DMS53 treated with DMSO at 0.1 percent for 48 hours (cell line): Measurements from ENCODE around the gene TERB1.
"Not testable (repeated sequence)": the region's sequence is repeated elsewhere in the genome, so short reads cannot be mapped to it uniquely, and the experiment has no call there.

Experiments used
- DNase-seq: peaks from one replicate; lab custom pipeline; 2025; ENCODE audit not compliant: unreplicated experiment; lab: John Stamatoyannopoulos, UW

The TERB1 gene

DNA sequence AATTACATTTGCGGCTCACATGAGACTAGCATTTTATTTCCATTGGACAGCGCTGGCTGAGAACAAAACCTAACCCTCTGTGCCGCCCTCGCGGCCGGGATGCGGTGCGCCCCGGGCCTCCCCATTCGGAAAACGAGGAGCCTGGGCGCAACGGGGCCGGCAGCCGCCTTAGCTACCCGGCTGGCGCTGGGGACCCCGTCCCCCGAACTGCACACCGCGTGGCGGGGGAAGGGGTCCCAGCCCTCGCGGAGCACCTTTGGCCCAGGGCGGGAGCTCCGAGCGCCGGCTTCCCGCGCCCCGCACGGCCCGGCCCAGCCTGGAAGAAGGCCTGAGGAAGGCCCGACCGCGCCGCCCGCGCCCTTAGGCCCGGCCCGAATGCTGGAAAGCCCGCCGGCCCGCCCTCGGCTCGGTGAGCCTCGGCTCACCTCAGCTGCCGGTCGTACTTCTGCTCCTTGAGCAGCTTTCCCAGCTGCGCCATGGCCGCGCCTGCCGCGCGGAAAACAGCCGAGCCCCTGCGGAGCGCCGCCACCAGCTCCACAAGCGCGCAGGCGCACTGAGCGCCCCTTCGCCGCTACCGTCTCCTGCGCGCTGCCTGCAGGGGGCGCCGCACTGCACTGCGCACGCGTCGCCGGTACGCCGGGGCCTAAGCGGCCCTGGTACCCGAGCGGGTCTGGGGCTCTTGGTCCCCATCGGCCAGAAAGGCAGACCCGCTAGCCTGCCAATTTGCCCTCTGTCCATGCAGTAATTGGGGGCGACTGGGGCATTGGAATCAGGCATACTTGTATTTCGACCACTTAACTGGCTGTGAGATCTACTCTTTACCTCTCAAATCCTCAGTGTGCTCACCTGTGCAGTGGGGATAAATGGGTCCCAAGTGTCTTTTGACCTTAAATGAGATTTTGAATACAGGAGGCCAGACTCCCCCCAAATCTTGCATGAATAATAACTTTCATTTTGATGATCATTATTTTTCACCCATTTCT lies 29.3 kb upstream of the TERB1 start, which contains the start of gene NAE1:
NAE1 (minus strand) TSS at position 555 of the 983 bp plus-strand sequence; CDS start at position 478, 77 bp downstream.
- peak; percentile 73 for DNase-seq

DNA sequence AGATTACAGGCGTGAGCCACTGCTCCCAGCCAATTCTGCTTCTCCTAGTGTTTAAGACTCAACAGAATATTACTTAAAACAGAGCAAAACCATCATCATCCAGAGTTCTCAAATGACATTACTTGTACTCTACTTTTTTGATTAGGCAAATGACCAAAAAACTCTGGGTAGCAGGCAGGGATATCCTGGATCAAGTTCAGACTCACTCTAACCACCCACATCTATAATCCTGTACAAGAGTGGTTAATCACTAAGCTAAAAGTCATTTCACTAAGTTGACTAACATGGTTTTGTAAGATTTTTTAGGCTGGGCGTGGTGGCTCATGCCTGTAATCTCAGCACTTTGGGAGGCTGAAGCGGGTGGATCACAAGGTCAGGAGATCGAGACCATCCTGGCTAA lies 22.6 kb upstream of the TERB1 start:
- no peak for DNase-seq

DNA sequence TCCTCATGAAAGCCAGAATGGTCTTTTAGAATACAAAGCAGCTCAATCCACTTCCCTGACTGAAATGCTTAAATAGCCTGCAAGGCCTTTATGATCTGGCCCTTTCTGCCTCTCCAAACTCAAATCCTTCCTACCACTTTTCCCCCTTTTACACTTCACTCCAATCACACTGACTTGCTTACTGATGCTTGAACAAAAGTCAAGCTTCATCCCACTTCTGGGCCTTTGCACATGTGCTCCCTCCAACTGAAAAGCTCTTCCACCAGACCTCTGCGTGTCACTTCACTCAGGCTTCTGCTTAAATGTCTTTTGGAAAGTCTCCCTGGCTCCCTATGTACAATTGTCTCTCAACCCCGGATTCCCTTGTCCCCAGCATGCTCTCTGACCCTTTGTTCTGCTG lies 13.3 kb upstream of the TERB1 start:
- no peak for DNase-seq

DNA sequence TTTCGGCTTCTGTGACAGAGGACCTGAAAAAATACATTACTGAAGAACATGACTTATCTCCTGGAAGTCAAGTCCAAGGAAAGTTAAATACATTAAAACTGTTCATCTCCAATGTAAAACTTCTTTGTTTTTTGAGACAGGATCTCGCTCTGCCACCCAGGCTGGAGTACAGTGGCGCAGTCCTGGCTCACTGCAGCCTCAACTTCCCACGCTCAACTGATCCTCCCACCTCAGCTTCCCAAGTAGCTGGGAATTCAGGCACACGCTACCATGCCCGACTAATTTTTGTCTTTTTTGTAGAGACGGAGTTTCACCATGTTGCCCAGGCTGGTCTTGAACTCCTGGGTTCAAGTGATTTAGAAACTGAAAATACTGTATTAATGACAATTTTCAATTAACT lies 9.7 kb upstream of the TERB1 start:
- no peak for DNase-seq

DNA sequence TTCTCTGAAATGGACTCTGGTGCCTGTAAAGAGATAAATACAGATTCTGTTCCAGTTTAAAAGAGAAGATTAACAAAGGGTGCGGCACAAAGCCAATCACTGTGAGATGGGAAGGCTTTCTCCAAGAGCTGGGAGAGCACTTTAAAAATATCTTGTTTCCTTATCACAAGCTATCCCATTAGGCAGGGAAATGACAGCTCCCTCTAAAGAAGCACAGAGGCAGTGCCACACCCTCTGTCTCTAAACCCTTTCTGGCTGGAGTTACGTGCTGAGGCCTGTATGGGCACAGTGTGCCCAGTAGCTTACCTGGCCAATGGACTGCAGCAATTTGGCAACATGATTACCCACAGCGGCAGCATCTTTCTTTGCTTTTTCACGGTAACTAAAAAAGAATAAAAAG lies 9.0 kb upstream of the TERB1 start:
- DNase-seq: no peak

DNA sequence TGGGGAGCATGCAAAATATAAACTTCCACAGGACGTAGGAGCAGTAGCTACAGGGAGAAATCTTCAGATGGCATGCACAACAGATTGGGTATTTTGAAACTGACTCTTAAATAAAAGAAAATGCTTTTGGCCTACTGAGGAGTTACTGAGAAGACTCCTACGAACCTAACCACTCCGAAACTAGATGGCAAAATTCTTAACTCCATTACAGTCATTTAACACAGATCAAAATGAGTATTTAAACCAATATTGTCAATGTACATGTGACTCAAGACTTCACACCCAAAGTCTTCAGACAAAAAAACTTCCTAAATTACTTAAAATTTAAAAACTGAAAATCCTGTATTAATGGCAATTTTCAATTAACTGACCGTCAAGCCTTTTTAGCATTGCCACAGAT lies 8.4 kb upstream of the TERB1 start:
- DNase-seq: no peak

DNA sequence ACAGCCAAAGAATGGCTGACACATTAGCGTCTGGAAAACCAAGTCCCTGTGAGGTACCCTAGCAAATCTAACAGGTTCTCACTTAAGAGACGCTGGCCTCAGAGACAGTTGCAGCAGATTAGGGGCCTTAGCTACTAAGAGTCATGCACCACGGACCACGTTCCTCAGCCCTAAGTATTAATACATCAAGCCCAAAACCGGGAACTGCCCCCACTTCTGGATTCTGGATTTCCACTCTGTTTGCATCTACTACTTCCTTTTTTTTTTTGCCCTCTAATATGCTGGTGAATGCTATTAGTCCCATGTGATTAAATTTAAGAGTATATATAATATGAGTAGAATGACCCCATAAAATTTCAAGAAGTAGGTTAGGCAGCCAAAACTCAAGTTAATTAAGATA lies 775 bp upstream of the TERB1 start:
- DNase-seq: no peak

DNA sequence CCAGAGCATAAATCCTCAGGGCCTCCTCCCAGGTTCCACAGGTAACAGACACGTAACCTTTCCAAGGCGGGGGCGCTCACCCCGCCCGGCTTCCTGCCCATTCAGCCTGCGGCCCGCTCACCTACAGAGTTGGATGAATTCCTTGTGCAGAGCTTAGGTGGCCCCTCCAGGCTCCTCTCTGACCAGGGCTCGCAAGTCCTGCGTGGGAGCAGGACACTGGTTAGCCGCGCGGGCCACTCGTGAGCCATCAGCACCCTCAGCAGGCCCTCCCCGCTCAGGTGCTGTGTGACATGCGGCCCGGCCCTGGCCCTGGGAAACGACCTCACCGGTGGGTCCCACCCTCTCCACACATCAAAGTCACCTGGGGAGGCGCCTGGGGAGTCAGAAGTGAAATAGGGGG lies 528 bp downstream of the TERB1 start:
- DNase-seq: no peak

DNA sequence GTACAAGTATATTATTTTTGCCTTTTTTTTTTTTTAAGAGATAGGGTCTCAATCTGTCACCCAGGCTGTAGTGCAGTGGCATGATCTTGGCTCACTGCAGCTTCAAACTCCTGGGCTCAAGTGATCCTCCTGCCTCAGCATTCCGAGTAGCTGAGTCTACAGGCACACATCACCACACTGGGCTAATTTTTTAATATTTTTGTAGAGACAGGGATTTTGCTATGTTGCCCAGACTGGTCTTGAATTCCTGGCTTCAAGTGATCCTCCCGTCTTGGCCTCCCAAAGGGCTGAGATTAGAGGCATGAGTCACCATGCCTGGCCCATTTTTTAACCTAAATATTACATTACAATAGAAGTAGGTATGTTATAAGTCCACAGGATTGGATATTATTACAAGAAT lies 3.2 kb downstream of the TERB1 start:
- DNase-seq: no peak

DNA sequence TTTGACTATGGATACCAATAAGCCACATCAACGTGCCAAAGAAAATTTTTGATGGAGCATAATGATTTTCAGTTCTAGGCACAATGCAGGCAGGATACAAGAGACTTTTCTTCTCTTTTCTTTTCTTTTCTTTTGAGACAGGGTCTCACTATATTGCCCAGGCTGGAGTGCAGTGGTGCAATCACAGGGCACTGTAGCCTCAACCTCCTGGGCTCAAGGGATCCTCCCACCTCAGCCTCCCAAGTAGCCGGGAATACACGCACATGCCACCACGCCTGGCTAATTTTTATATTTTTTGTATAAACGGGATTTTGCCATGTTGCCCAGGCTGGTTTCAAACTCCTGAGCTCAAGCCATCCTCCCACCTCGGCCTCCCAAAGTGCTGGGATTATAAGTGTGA lies 7.4 kb downstream of the TERB1 start:
- DNase-seq: not testable (repeated sequence)

DNA sequence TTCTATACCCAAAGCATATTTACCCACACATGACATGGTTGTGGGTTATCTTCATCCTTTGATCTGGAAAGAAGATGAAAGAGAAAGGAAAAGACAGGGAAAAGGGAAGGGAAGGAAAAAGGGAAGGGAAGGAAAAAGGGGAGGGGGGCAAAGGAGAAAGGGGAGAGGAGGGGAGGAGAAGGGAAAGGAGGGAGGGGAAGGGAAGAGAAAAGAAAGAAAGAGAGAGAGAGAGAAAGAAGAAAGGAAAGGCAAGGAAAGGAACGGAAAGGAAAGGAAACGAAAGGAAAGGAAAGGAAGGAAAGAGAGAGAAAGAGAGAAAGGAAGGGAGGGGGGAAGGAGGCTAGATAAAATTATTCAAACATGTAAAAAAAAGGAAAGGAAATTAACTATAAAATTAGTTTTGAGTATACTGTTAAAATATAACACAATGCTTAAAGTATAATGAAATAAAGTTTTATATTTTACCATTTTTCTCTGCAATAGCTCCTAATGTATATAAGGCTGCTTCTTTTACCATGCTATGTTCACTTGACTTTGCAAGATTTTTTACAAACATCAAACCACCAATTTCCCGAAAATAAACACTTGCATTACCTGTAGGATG lies 11.2 kb downstream of the TERB1 start:
- no peak for DNase-seq

DNA sequence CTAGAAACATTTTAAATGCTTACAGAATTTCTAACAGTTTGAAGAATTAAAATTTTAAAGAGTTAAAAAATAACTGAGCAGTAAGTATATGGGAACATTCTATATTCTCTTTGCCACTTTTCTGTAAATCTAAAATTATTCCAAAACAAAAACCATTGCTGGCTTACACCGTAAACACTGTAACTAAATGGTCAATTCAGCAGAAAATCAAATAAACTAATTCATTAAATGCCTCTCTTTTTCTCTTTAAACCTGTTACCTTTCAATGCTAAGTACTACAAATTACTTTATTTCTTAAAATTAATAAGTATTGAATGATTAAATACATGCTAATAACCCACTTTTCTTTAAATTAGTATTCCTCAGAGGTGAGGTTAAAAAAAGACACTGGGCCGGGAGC lies 14.0 kb downstream of the TERB1 start:
- no peak for DNase-seq

DNA sequence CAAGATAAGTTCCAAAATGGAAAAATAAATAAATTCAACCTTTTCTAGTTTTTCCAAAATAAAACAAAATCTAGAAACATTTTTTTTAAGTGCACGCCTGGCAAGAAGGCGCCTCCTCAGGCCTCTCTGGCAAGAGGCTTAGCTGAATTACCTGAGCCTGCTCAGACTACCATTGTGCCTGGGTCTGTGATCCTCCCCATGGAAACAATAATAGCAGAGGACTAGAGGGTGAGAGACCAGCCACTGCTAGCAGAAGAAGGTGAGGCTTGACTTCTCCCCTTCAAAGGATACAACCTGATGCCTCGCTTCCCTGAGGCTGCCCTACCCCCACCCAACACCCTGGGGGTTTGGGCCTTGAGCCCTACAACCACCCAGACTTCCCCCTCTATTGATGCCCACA lies 14.8 kb downstream of the TERB1 start:
- DNase-seq: no peak

DNA sequence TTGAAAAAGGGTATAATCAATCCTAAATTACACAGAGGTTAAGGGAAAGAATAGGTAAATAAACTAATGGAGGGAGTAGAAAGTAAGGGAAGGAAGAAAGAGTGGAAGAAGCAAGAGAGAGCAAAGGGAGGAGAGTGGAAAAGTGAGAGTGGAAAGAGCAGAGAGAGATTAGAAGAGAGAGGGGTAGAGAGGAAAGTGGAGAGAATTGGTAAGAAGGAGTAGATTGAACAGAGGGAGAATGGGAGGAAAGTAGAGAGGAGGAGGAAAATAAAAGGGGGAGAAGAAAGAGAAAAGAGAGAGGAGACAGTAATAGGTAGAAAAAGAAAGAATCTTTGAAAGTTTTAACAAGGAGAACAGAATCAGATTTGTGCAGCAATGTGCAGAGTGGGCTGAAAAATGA lies 24.9 kb downstream of the TERB1 start:
- DNase-seq: no peak

DNA sequence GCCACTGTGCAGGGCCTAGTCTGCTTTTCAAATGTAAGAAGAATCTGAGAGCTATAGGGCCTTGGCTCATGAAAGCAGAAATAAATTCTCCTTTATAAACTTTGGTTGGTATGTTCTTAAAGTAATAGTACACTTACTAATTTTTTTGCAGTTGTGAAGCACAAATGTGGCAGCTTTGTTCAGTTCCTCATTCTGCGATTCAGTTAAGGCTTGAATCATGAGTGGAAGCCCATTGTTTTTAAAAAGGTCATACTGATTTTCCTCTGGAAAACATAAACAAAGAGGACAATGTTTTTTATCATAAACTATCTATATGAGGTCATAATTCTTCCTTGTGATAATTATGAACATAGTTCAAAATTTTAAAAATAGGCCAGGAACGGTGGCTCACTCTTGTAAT lies 26.4 kb downstream of the TERB1 start:
- no peak for DNase-seq

DNA sequence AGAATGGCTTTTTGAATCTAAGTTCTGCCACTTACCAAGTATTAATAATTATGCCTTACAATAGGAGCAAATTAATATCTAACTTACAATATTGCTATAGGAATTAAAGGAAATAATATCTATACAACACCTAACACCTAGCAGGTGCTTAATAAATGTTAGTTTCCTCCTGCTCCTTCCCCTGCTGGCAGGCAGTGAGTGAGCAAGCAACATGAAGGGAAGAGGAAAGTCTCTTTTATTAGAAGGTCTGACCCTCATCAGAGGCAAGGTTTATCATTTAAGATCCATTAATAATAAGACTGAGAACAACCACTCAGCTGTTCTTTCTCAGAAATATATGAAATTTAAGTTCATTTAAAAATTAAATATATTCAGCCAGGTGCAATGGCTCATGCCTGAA lies 43.3 kb downstream of the TERB1 start:
- no peak for DNase-seq

DNA sequence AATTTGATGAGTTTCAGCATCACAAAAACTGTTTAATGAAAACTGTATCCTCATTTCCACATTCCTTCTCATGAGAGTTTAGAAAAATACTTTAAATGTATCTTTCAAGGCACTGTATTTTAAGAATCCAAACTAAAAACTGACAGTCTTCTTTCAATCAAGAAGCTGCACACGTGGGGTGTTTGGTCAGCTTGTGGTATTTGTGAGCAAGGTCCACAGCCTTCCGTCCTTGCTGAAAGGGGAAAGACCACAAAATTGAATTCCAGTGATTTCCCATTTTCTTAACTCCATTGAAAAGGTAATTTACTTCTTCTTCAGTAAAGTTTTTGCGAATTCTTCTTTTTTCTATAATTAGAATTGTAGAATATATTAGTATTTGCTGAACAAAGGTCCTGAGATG lies 46.6 kb downstream of the TERB1 start:
- no peak for DNase-seq

DNA sequence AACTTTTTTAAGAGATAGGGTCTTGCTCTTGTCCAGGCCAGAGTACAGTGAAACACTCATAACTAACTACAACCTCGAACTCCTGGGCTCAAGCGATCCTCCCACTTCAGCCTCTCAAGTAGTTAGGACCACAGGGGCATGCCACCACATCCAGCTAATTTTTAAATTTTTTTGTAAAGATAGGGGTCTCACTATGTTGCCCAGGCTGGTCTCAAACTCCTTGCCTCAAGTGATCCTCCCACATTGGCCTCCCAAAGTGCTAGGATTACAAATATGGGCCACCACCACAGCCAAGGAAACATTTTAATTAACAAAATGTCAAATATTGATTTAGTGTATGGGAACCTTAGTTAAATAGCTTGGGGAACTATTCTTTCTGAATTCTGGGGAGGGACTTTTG lies 47.2 kb downstream of the TERB1 start:
- no peak for DNase-seq

DNA sequence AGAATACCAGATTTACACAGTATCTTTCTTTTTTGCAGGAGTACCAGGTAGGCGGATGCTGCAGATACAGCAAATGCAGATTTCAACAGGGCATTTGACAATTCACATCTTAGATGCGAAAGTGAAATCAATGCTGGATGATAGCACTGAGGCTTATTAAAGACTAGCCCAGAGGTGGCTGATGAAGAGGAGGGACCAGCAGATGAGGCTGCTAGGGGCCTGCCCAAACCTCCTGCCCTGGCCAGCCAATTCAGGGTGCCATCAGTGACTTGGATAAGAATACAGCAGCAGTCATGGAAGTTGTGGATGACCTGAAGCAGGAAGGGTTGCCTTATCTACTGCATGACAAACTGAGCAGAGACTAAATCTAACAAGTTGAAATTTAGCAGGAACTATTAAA lies 48.4 kb downstream of the TERB1 start:
- no peak for DNase-seq

DNA sequence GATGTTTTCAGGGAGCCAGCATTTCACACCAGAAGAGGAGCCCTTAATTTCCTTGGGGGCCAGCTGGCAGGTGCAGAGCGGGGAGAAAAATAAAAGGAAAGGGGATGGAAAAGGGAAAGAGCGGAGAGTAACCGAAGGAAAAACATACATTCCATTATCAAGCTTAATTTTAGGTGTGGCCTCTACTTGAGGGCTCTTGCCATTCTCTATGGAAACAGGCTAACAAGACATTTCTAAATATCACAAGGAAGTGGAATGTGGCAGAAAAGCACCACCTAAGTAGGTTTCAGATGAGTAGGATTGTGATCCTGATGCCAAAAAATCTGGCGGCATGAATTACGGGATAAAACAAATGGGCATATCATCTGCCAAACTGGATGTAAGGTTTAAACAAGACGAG lies 49.0 kb downstream of the TERB1 start:
- no peak for DNase-seq

DNA sequence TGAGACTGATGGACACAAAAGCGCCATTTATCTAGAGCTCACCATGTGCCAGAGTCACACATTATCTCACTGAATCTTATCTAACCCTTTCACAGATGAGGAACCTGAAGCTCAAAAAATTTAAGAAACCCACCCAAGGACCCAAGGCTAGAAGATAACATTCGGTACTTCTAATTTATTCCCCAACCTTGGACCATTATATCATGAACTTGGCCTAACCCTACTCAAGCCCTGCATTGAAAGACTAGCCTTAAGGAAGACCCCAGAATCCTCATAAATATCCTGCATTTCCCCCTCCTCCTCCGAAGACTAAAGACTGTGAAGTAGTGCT lies 49.4 kb downstream of the TERB1 start:
- no peak for DNase-seq

DNA sequence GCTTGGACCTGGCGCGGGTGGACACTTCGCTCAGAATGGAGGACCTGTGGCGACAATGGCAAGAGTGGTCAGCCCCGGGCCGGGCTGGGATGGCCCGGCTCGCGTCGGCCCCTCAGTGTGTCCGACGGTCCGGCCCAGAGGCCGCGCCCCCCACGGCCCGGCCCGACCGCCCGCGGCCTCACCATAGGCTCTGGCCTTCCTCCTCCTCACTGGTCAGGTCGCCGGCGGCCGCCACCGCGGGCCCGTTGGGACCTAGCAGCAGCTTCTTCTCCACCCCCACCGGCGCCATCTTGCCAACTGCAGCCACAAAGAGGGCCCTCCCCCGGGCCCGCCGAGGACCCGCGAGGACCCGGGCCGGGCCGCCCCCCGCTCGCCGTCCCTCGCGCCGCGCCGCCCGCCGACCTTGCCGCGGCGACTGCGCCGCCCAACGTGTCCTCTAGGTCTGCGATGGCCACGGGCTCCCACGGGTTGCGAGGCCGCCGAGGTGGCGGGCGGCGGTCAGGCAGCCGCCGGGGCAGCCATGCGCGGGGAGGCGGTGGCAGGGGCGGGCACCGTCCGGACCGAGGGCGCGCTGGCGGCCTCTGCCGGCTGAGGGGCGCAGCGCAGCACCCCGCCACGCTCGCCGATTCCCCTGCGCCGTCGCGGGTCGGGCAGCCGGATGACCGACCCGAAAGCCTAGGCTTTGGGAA lies 49.9 kb downstream of the TERB1 start, which contains the start of gene DYNC1LI2:
DYNC1LI2 (minus strand) TSS at position 307 of the 689 bp plus-strand sequence; CDS start at position 289, 18 bp downstream.
- peak; percentile 44 for DNase-seq
